HG02763 (cell line): ENCODE data around the gene AARS1.
"Not testable (repeated sequence)": the region's sequence is repeated elsewhere in the genome, so short reads cannot be mapped to it uniquely, and the experiment has no call there.

Source experiments
- ATAC-seq: cut with Tn5 transposase; IDR thresholded peaks from one replicate; pipeline ENCODE4 v1.9.1; 2021; ENCODE audit warnings: mild to moderate bottlenecking, moderate library complexity; ENCODE audit not compliant: unreplicated experiment

Gene AARS1

GRCh38 chr16:70289229-70290094 lies at the start of gene AARS1:
TSS of gene AARS1 (minus strand) at chr16:70289506. CDS start at chr16:70282763, 6,743 bp downstream.
- peak; percentile 97 for ATAC-seq

DNA sequence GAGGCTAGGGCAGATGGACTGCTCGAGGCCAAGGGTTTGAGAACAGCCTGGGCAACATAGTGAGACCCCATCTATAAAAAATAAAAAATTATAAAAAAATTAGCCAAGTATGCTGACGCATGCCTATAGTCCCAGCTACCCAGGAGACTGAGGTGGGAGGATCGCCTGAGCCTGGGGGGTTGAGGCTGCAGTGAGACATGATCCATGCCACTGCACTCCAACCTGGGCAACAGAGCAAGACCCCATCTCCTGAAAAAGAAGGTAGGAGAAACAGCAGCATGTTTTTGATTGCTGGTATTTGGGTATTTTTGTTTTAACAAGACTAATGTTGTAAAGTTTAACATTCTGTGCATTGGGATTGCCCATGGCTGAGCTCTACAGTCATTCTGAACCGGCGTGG lies 48.5 kb upstream of the AARS1 start:
- no peak for ATAC-seq

DNA sequence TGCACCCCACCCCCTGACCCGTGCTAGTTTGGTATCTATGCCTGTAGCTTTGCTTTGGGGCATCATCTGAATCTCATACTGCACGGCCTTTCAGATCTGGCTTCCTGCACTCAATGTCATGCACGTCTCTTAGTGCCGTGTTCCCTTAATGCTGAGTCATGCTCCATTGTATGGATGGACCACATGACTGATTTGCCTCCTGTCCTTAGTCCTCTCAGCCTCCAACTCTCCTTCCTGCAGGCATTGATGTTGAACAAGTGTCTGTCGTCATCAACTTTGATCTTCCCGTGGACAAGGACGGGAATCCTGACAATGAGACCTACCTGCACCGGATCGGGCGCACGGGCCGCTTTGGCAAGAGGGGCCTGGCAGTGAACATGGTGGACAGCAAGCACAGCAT lies 43.4 kb upstream of the AARS1 start:
- ATAC-seq: not testable (repeated sequence)

DNA sequence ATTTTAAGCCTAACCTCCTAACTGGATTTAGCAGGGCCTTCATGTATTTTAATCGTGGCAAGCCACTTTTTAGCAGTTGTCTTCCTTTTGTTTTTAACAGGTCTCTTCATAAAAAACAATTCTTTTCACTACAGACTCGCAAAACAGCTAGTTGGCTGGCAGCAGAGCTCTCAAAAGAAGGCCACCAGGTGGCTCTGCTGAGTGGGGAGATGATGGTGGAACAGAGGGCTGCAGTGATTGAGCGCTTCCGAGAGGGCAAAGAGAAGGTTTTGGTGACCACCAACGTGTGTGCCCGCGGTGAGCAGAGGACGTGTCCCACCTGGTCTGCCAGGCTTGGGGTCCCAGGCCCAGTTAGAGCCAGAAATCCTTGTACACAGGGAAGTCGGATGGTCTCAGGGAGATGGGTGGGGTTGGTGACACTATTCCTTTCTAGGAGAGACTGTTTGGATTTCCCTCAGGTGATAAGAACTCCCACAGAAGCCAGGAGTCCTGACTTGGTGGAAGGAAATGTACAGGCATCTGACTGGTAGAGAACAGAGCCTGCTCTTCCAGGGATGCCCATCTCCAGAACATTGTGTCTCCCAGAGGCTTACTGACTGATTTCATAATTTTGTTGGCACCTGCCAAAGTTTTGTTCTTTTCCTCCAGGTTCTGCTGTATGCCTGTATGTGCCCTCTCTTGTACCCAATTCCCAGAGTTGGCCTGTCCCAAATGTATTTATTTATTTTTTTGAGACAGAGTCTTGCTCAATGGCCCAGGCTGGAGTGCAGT lies 42.5 kb upstream of the AARS1 start:
- ATAC-seq: no peak

- ATAC-seq: no peak
Measured at GRCh38 chr16:70331091-70331490, 41.8 kb upstream of the AARS1 start.

DNA sequence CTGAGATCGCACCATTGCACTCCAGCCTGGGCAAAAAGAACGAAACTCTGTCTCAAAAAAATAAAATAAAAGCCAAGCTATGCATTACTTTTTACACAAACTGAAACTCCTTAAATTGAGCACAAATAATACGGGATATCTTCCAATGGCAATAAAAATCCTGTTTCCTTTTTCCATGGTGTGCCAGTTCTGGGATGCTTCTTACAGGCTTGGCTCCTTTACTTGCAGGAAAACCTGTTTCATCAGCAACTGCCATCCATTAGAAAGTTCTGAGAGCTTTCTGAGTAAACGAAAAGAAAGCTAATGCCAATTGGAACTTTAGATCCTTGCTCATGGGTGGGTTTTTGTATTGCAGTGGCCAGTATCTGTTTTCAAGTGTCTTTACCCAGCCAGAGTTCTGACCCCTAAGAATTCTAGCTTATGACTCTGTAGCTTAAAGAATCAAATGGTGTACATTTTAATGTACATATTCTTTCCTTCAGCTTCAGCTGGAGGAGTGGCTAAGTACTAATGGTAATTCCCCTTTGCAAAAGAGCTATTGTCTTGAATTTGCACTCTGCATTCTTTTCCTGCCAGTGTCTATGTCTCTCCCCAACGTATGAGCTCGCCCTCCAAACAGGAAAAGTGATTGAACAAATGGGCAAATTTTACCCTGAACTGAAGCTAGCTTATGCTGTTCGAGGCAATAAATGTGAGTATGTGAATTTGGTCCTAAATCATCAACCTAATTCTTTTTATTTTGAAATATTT lies 35.9 kb upstream of the AARS1 start:
- ATAC-seq: no peak

DNA sequence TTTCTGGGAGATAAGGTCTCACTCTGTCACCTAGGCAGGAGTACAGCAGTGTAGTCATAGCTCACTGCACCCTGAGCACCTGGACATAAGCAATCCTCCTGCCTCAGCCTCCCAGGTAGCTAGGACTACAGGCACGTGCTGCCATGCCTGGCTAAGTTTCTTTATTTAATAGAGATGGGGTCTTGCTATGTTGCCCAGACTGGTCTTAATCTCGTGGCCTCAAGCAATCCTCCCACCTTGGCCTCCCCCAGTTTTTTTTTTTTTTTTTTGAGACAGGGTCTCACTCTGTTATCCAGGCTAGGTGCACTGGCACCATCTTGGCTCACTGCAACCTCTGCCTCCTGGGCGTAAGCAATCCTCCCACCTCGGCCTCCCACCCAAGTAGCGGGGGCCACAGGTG lies 30.8 kb upstream of the AARS1 start:
- no peak for ATAC-seq

DNA sequence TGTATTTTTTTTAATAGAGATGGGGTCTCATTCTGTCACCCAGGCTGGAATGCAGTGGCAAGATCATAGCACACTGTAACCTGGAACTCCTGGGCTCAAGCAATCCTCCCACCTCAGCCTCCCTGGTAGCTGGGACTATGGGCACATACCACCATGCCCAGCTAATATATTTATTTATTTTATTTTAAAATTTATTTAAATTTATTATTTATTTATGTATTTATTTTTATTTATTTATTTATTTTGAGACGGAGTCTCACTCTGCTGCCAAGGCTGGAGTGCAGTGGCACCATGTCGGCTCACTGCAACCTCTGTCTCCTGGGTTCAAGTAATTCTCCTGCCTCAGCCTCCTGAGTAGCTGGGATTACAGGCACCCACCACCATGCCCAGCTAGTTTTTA lies 18.4 kb upstream of the AARS1 start:
- ATAC-seq: not testable (repeated sequence)

DNA sequence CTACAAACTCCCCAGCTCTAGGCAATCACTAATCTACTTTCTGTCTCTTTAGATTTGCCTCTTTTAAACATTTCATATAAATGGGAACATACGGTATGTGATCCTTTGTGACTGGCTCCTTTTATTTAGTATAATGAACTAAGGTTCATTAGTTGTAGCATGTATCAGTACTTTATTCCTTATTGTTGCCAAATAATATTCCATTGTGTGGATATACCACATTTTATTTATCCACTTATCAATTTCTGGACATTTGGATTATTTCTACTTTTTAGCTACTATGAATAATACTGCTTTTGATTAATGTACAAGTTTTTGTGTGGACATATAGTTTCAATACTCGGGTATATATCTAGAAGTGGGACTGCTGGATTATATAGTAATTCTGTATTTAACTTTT lies 17.6 kb upstream of the AARS1 start:
- no peak for ATAC-seq

DNA sequence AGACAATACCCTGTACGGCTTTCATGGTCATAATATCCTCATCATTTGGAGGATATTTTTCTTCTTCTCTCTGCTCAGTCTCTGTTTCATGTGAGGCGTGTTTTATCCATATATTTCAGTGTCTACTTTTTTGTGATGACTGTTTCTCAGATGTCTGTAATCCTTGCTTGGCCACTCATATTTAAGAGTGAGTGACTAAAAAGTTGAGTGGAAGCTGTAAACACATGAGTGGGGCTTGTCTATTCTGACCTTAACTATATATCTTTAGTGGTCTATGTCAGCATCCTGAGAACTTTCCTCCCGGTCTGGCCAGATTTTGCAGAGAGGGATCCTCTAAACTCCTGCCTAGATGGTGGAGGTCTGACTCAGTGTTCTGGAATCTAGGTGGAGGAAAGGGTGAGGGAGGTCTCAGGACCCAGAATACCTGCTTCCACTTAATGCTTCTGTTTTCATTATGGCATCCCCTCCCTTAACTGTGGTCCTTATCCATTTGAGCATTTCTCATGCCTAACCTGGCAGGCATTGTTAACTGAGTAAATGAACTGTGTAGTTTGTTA lies 15.7 kb upstream of the AARS1 start:
- no peak for ATAC-seq

DNA sequence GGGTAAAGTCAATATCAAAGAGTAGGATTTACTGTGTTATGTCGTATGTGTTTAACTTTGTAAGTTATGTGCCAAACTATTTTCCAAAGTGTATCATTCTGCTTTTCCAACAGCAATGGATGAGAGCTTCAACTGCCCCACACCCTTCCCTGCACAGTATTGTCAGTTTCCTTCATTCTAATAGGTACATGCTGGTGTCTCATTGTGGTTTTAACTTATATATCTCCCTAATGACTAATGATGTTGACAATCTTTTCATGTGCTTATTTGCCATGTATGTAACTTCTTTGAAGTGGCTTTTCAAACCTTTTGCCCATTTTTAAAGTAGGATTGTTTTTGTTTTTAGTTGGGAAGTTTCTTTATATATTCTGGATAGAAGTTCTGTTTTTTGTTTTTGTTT lies 13.4 kb upstream of the AARS1 start:
- no peak for ATAC-seq

DNA sequence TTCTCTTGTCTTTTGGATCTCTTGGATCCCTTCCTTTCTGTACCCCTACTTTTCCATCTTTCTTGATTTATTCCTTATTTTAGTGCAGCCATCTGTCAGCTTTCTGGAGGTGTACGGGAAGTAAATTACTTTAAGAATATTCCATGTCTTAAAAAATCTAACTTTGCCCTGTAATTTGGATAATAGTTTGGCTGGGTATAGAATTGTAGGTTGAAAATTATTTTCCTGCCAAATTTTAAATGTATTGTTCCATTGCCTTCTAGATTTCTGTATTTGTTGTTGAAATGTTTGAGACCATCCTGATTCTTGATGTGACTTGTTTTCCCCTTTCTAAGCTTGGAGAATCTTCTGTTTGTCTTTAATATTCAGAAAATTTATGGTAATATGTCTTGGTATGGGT lies 11.8 kb upstream of the AARS1 start:
- no peak for ATAC-seq

GRCh38 chr16:70298988-70299938 lies 10.0 kb upstream of the AARS1 start, which contains the start of gene DDX19B:
TSS of gene DDX19B (plus strand) at chr16:70299186. CDS start at chr16:70299298, 112 bp downstream.
- peak; percentile 86 for ATAC-seq

GRCh38 chr16:70295634-70296033 lies 6.3 kb upstream of the AARS1 start:
- no peak for ATAC-seq

- no peak for ATAC-seq
Measured at GRCh38 chr16:70294385-70295025, 5.2 kb upstream of the AARS1 start.

DNA sequence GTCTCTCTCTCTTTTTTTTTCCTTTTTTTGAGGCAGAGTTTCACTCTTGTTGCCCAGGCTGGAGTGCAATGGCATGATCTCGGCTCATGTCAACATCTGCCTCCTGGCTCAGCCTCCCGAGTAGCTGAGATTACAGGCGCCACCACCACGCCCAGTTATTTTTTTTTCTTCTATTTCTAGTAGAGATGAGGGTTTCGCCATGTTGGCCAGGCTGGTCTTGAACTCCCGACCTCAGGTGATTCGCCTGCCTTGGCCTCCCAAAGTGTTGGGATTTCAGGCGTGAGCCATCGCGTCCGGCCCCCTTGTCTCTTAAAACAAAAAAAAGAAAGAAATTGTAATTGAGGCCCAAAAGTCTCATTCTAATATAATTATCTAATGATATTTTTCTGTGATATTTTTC lies 2.8 kb upstream of the AARS1 start:
- not testable (repeated sequence) for ATAC-seq

GRCh38 chr16:70290949-70291519 lies 1.7 kb upstream of the AARS1 start:
- ATAC-seq: no peak

DNA sequence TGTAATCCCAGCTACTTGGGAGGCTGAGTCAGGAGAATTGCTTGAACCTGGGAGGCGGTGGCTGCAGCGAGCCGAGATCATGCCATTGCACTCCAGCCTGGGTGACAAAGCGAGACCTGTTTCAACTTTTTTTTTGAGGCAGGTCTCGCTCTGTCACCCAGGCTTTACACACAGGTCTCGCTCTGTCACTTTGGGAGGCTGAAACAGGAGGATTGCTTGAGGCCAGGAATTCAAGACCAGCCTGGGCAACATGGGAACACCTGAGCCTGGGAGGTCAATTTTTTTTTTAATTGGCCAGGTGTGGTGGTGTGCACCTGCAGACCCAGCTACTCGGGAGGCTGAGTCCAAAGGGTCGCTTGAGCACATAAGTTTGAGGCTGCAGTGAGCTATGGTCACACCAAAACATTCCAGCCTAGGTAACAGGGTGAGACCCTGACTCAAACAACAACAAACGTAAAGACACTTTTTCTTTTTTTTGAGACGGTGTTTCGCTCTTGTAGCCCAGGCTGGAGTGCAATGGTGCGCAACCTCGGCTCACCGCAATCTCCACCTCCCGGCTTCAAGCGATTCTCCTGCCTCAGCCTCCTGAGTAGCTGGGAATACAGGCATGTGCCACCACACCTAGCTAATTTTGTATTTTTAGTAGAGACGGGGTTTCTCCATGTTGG lies 1.9 kb downstream of the AARS1 start:
- not testable (repeated sequence) for ATAC-seq
